Measurements from ENCODE around the gene MCM8. TPM values are rescaled to one million over a fixed set of nuclear protein-coding genes. Genes with fewer than 3 reads are reported as not detected.

MCM8 gene
- total RNA-seq, 1 donor from 2014 or later: 9.1 TPM

GRCh38 chr20:6040958-6041807 lies 90.7 kb downstream of the MCM8 start:
- DNase-seq (ENCODE audit: low read depth, low spot score): no peak

GRCh38 chr20:6041808-6042265 lies 91.4 kb downstream of the MCM8 start:
- DNase-seq (ENCODE audit: low read depth, low spot score): no peak

GRCh38 chr20:6044115-6044514 lies 93.7 kb downstream of the MCM8 start:
- no peak for DNase-seq (ENCODE audit: low read depth, low spot score)

- DNase-seq (ENCODE audit: low read depth, low spot score): no peak
Measured at GRCh38 chr20:6045566-6045965, 95.1 kb downstream of the MCM8 start.

GRCh38 chr20:6046432-6046831 lies 96.0 kb downstream of the MCM8 start:
- DNase-seq (ENCODE audit: low read depth, low spot score): no peak

- no peak for DNase-seq (ENCODE audit: low read depth, low spot score)
Measured at GRCh38 chr20:6048391-6048790, 97.9 kb downstream of the MCM8 start.

Other genes with a start within 250 kb of the MCM8 start
- 1.7 and 2.6 TPM in 2 replicates for gene SHLD1, start 200.3 kb upstream of the MCM8 start, total RNA-seq
- not detected in 2 replicates for gene CHGB, start 39.1 kb upstream of the MCM8 start, total RNA-seq
- 9.1 and 9.7 TPM in 2 replicates for gene TRMT6, start 119 bp upstream of the MCM8 start, total RNA-seq
- 57.8 and 63.3 TPM in 2 replicates for gene CRLS1, start 55.5 kb downstream of the MCM8 start, total RNA-seq
- not detected in 2 replicates for gene LRRN4, start 103.4 kb downstream of the MCM8 start, total RNA-seq
- gene FERMT1, start 172.4 kb downstream of the MCM8 start, total RNA-seq: 1.1 and 2.2 TPM in 2 replicates